Natural killer cell (primary cell): ENCODE measurements around the gene ZBTB43. TPM values are rescaled to one million over a fixed set of nuclear protein-coding genes. Genes with fewer than 3 reads are reported as not detected.
A peak's percentile ranks its signal among the peaks of the same experiment; 100 is the strongest.
"Not testable (repeated sequence)": the region's sequence is repeated elsewhere in the genome, so short reads cannot be mapped to it uniquely, and the experiment has no call there.

Source experiments
- ATAC-seq, 3 donors: fragments of 150-1000 bp in 2 of 3; fragments of 200-7000 bp in 1 of 3; cut with Tn5 transposase; 1 replicate in 1 of 3; 2 replicates in 2 of 3; pipeline ENCODE4 v1.10.0; 2021; ENCODE audit warnings: mild to moderate bottlenecking in 2 of 3, moderate library complexity in 2 of 3
- DNase-seq, 2 donors: peaks; one replicate each; pipeline versions ENCODE4 v3.0.0 to v3.0.0-alpha.2; 2013 to 2021; ENCODE audit warnings: mixed read lengths in 1 of 2
- H3K27ac ChIP-seq: one replicate; pipeline ENCODE4 v1.5.1; 2013; ENCODE audit warnings: mild to moderate bottlenecking, low read length
- H3K27me3 ChIP-seq: one replicate; pipeline ENCODE4 v1.6.1; 2013; ENCODE audit warnings: low read length; ENCODE audit not compliant: control insufficient read depth, insufficient read depth
- H3K36me3 ChIP-seq: one replicate; pipeline ENCODE4 v1.6.1; 2013; ENCODE audit warnings: low read length; ENCODE audit not compliant: control insufficient read depth, insufficient read depth
- H3K4me1 ChIP-seq: one replicate; pipeline ENCODE4 v1.6.1; 2013; ENCODE audit warnings: low read length; ENCODE audit not compliant: control insufficient read depth, insufficient read depth
- H3K4me3 ChIP-seq: one replicate; pipeline ENCODE4 v1.5.1; 2013; ENCODE audit warnings: low read length
- H3K9me3 ChIP-seq: one replicate; pipeline ENCODE4 v1.6.1; 2013; ENCODE audit warnings: low read length; ENCODE audit not compliant: control insufficient read depth, insufficient read depth
- H3K27ac Mint-ChIP-seq, 2 donors: one replicate each; pipeline ENCODE4 v1.8.0; 2022; ENCODE audit warnings: mild to moderate bottlenecking in 2 of 2, mixed read lengths in 2 of 2, moderate library complexity in 1 of 2
- H3K27me3 Mint-ChIP-seq, 2 donors: one replicate each; pipeline ENCODE4 v1.8.0; 2022; ENCODE audit warnings: low read depth in 2 of 2, mixed read lengths in 2 of 2
- H3K36me3 Mint-ChIP-seq: one replicate; pipeline ENCODE4 v1.8.0; 2022; ENCODE audit warnings: mixed read lengths
- H3K4me1 Mint-ChIP-seq, 2 donors: one replicate each; pipeline ENCODE4 v1.8.0; 2022; ENCODE audit warnings: mixed read lengths in 2 of 2
- H3K4me3 Mint-ChIP-seq: one replicate; pipeline ENCODE4 v1.8.0; 2022; ENCODE audit warnings: mild to moderate bottlenecking, moderate library complexity, mixed read lengths
- H3K9me3 Mint-ChIP-seq, 2 donors: one replicate each; pipeline ENCODE4 v1.8.0; 2022; ENCODE audit warnings: mixed read lengths in 2 of 2
- whole genome bisulfite sequencing: methylation state at CpG from one replicate; pipeline ENCODE4 v1.1.7; 2013; ENCODE audit warnings: missing lambda C conversion rate; ENCODE audit not compliant: insufficient coverage; 5-methylcytosine and 5-hydroxymethylcytosine counted together
- intact Hi-C: fragments of 100-400 bp; cut with micrococcal nuclease; formaldehyde crosslinking; loops from one replicate; pipeline ENCODE4 v1.14.2; 2022
- total RNA-seq, 4 donors: library from RNA; stranded (reverse); fragments of 120-200 nt in 1 of 4; gene quantifications; one replicate each; pipeline versions ENCODE4 v1.2.3 to v1.2.4, GENCODE V29; 2013 to 2022
- TF ChIP-seq, protein P1 (sequence below): fragments of 200-600 bp; IDR thresholded peaks from one replicate; pipeline ENCODE4 v1.8.0; 2022; ENCODE audit warnings: antibody characterized with exemption

ZBTB43 gene
- total RNA-seq, 3 donors from 2014 or later (not counting 1 experiment from before 2014, with no cell fraction given), result 42.1 to 61.0 (median 57.2) TPM

DNA sequence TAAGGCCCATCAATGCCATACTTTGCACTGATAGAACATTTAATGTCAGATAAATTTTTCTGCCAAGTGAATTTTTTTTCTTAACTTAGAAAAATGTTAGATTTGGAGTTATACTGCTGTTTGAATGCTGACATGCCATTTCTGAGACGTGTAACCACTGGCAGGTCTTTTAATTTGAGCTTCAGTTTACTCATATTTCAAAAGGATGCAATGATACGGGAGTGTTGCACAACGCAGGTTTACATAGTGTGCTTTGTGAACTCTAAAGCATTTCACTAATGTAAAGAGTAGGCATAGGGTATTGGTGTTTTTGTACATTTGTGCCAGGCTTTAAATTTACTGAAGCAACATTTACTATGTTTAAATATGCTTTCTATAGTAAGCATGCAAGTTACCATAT lies 4.2 kb downstream of the ZBTB43 start:
- TF ChIP-seq, protein P1, sequence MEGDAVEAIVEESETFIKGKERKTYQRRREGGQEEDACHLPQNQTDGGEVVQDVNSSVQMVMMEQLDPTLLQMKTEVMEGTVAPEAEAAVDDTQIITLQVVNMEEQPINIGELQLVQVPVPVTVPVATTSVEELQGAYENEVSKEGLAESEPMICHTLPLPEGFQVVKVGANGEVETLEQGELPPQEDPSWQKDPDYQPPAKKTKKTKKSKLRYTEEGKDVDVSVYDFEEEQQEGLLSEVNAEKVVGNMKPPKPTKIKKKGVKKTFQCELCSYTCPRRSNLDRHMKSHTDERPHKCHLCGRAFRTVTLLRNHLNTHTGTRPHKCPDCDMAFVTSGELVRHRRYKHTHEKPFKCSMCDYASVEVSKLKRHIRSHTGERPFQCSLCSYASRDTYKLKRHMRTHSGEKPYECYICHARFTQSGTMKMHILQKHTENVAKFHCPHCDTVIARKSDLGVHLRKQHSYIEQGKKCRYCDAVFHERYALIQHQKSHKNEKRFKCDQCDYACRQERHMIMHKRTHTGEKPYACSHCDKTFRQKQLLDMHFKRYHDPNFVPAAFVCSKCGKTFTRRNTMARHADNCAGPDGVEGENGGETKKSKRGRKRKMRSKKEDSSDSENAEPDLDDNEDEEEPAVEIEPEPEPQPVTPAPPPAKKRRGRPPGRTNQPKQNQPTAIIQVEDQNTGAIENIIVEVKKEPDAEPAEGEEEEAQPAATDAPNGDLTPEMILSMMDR, result no peak
- Mint-ChIP-seq H3K4me3 (no peak overlapping the region), H3K36me3 (peaks cover 23% of the 10 kb centered on the region), H3K9me3 (no peaks in the 10 kb centered on the region), H3K27ac (no peak overlapping the region), H3K4me1 (peaks cover 58 to 59% of the 10 kb centered on the region in 2 donors), H3K27me3 (peaks cover 0 to 3% of the 10 kb centered on the region in 2 donors)
- H3K4me3 ChIP-seq, result no peak overlapping the region
- H3K4me1 ChIP-seq, result peaks cover 15% of the 10 kb centered on the region
- peaks cover 32% of the 10 kb centered on the region for H3K36me3 ChIP-seq
- H3K27me3 ChIP-seq, result no peaks in the 10 kb centered on the region
- 94% methylated on average over 3 of the region's 3 CpGs for WGBS
- ATAC-seq, result no peak
- DNase-seq, result no peak
- H3K9me3 ChIP-seq, result no peaks in the 10 kb centered on the region
- H3K27ac ChIP-seq, result no peak overlapping the region
- intact Hi-C loops, result no loop called here

DNA sequence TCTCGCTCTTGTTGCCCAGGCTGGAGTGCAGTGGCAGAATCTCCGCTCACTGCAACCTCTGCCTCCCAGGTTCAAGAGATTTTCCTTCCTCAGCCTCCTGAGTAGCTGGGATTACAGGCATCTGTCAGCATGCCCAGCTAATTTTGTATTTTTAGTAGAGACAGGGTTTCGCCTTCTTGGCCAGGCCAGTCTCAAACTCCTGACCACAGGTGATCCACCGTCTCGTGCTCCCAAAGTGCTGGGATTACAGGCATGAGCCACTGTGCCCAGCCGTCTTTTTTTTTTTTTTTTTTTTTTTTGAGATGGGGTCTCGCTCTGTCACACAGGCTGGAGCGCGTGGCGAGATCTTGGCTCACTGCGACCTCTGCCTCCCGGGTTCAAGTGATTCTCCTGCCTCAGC lies 5.4 kb downstream of the ZBTB43 start:
- H3K9me3 ChIP-seq, H3K27me3 Mint-ChIP-seq, H3K27ac Mint-ChIP-seq, H3K27ac ChIP-seq, H3K9me3 Mint-ChIP-seq, intact Hi-C loops, H3K27me3 ChIP-seq, H3K4me3 ChIP-seq, ATAC-seq, DNase-seq, H3K4me1 ChIP-seq, H3K4me3 Mint-ChIP-seq: not testable (repeated sequence)
- peaks cover 35% of the 10 kb centered on the region for H3K36me3 ChIP-seq
- peaks cover 31% of the 10 kb centered on the region for H3K36me3 Mint-ChIP-seq
- over 99% methylated on average over 12 of the region's 12 CpGs for WGBS
- H3K4me1 Mint-ChIP-seq, result peaks cover 49 to 50% of the 10 kb centered on the region in 2 donors

DNA sequence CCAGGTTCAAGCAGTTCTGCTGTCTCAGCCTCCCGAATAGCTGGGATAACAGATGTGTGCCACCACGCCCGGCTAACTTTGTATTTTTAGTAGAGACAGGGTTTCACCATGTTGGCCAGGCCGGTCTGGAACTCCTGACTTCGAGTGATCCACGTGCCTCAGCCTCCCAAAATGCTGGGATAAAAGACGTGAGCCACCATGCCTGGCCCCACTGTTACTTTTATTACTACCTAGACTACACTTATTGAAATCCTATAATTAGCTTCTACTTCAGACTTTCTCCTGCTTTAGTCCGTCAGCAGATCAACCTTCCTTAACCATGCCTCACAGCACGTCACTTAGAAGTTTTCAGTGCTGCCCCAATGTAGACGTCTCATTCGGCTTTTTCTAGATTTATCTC lies 8.2 kb downstream of the ZBTB43 start:
- Histone ChIP-seq H3K4me3 (no peak overlapping the region), H3K27ac (no peak overlapping the region), H3K9me3 (peaks cover 5% of the 10 kb centered on the region), H3K27me3 (no peaks in the 10 kb centered on the region), H3K4me1 (no peaks in the 10 kb centered on the region), H3K36me3 (peaks cover 43% of the 10 kb centered on the region)
- no peak for DNase-seq
- over 99% methylated on average over 10 of the region's 11 CpGs for WGBS
- intact Hi-C loops, result no loop called here
- peaks cover 4 to 12% of the 10 kb centered on the region in 2 donors for H3K9me3 Mint-ChIP-seq
- peak overlapping the region in 1 of 2 donors; percentile 6 for H3K27ac Mint-ChIP-seq
- no peak for ATAC-seq
- H3K4me3 Mint-ChIP-seq, result no peak overlapping the region
- H3K36me3 Mint-ChIP-seq, result peaks cover 44% of the 10 kb centered on the region
- TF ChIP-seq, protein P1, result no peak
- no peaks in the 10 kb centered on the region for H3K27me3 Mint-ChIP-seq
- peaks cover 31 to 33% of the 10 kb centered on the region in 2 donors for H3K4me1 Mint-ChIP-seq

DNA sequence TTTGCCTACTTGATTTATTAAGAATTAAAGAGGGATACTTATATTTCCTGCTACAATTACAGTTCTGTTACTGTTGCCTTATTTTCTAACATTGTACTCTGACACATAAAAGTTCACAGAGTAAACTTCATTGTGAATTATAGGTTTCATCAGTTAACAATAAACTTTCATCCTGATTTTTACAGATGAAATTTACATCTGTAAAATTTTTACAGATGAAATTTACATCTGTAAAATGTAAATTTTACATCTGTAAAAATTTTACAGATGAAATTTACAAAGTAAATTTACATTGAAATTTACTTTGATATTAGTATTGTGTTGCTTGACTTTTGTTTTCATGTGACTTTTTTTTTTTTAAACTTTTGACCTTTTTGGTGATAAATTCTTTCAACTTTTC lies 9.3 kb downstream of the ZBTB43 start:
- intact Hi-C loops, result no loop called here
- DNase-seq, result no peak
- Mint-ChIP-seq H3K36me3 (peaks cover 54% of the 10 kb centered on the region), H3K4me3 (no peak overlapping the region), H3K27ac (peak overlapping the region in 1 of 2 donors; percentile 6), H3K4me1 (peaks cover 28 to 32% of the 10 kb centered on the region in 2 donors), H3K27me3 (no peaks in the 10 kb centered on the region), H3K9me3 (peaks cover 7 to 12% of the 10 kb centered on the region in 2 donors)
- Histone ChIP-seq H3K27me3 (no peaks in the 10 kb centered on the region), H3K27ac (no peak overlapping the region), H3K9me3 (peaks cover 11% of the 10 kb centered on the region), H3K4me3 (no peak overlapping the region), H3K36me3 (peaks cover 45% of the 10 kb centered on the region), H3K4me1 (no peaks in the 10 kb centered on the region)
- no peak for ATAC-seq
- TF ChIP-seq, protein P1, result no peak

DNA sequence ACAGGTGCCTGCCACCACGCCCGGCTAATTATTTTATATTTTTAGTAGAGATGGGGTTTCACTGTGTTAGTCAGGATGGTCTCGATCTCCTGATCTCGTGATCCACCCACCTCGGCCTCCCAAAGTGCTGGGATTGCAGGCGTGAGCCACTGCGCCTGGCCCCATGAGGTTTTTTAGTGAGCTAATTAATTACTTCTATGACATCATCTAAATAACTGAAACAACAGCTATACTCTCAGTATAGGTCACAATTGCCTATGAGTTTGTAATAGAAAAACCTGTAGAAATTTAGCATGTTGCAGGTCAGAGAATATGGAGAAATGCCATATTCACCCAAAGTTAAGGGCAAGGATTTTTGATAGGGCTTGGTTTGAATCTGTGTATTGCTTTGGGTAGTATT lies 12.8 kb downstream of the ZBTB43 start:
- H3K36me3 Mint-ChIP-seq, result peaks cover 46% of the 10 kb centered on the region

More for the DNA sequence above, 12.8 kb downstream of the ZBTB43 start:
- 100% methylated on average over 2 of the region's 7 CpGs for WGBS
- intact Hi-C loops, H3K27me3 Mint-ChIP-seq, H3K27me3 ChIP-seq, H3K27ac Mint-ChIP-seq, H3K4me3 ChIP-seq, ATAC-seq, H3K4me3 Mint-ChIP-seq, H3K27ac ChIP-seq, DNase-seq, H3K4me1 ChIP-seq: not testable (repeated sequence)
- Mint-ChIP-seq H3K4me1 (peaks cover 33 to 38% of the 10 kb centered on the region in 2 donors), H3K9me3 (peaks cover 7 to 15% of the 10 kb centered on the region in 2 donors)
- Histone ChIP-seq H3K36me3 (peaks cover 34% of the 10 kb centered on the region), H3K9me3 (peaks cover 11% of the 10 kb centered on the region)
